ENCODE measurements around the gene ASAH2. TPM values are rescaled to one million over a fixed set of nuclear protein-coding genes. Genes with fewer than 3 reads are reported as not detected.

Gene ASAH2
- polyA plus RNA-seq (2013): 0.81 TPM

GRCh38 chr10:50251394-50251793 lies at the start of gene ASAH2:
ASAH2 (minus strand) TSS chr10:50251516; CDS start chr10:50248610, 2,906 bp downstream.
- H3K27ac ChIP-seq (ENCODE audit: insufficient read depth in 1 of 2, low read depth in 1 of 2, low read length in 2 of 2, poor library complexity in 1 of 2, severe bottlenecking in 2 of 2): no peak within 1 kb of the TSS
- CTCF ChIA-PET: no interaction called here
- POLR2A ChIA-PET: no interaction called here
- peaks cover 0 to 5% (median 1%) of the 10 kb centered on the region in 5 experiments for H3K27me3 ChIP-seq (replicated peaks in 2 of 5; ENCODE audit: control insufficient read depth in 4 of 5, insufficient read depth in 5 of 5, low read length in 4 of 5)
- no peaks in the 10 kb centered on the region for H3K9me3 ChIP-seq (ENCODE audit: control extremely low read depth in 1 of 5, control insufficient read depth in 4 of 5, insufficient read depth in 2 of 5, low read depth in 1 of 5, low read length in 4 of 5)
- H3K4me1 ChIP-seq (ENCODE audit: control extremely low read depth in 1 of 4, control insufficient read depth in 4 of 4, insufficient read depth in 4 of 4, low read length in 3 of 4): no peaks in the 10 kb centered on the region
- no peak within 1 kb of the TSS for H3K4me3 ChIP-seq (ENCODE audit: control insufficient read depth in 1 of 7, extremely low read depth in 1 of 7, insufficient read depth in 4 of 7, low read depth in 2 of 7, low read length in 6 of 7)
- H3K36me3 ChIP-seq (ENCODE audit: control insufficient read depth in 4 of 4, insufficient read depth in 4 of 4, low read length in 3 of 4): no peaks in the 10 kb centered on the region
- no CpG with 5 or more reads among the region's 1 CpG for WGBS (ENCODE audit: insufficient coverage)
- no peak for DNase-seq

DNA sequence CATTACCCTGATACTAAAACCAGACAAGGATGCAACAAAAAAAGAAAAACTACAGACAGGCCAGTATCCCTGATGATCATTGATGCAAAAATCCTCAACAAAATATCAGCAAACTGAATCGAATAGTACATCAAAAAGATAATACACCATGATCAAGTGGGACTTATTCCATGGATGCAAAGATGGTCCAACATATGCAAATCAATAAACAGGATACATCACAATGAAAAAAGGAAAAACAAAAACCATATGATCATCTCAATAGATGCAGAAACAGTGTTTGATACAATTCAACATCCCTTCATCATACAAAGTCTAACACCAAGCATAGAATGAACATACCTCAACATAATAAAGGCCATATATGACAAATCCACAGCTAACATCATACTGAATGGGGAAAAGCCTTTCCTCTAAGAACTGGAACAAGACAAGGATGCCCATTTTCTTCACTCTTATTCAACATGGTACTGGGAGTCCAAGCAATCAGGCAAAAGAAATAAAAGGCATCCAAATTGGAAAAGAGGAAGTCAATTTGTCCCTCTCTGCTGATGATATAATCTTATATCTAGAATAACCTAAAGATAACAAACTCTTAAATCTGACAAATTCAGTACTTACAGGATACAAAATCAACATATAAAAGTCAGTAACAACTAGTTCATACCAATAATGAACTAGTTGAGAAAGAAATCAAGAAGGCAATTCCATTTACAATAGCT lies 48.8 kb upstream of the ASAH2 start:
- no peak overlapping the region for H3K27ac ChIP-seq (ENCODE audit: insufficient read depth in 1 of 2, low read depth in 1 of 2, low read length in 2 of 2, poor library complexity in 1 of 2, severe bottlenecking in 2 of 2)
- peaks cover 0 to 9% (median 3%) of the 10 kb centered on the region in 5 experiments for H3K9me3 ChIP-seq (ENCODE audit: control extremely low read depth in 1 of 5, control insufficient read depth in 4 of 5, insufficient read depth in 2 of 5, low read depth in 1 of 5, low read length in 4 of 5)
- H3K4me3 ChIP-seq (ENCODE audit: control insufficient read depth in 1 of 7, extremely low read depth in 1 of 7, insufficient read depth in 4 of 7, low read depth in 2 of 7, low read length in 6 of 7): no peak overlapping the region
- ChIA-PET CTCF (no interaction called here), POLR2A (no interaction called here)
- no peaks in the 10 kb centered on the region for H3K27me3 ChIP-seq (replicated peaks in 2 of 5; ENCODE audit: control insufficient read depth in 4 of 5, insufficient read depth in 5 of 5, low read length in 4 of 5)
- no peaks in the 10 kb centered on the region for H3K36me3 ChIP-seq (ENCODE audit: control insufficient read depth in 4 of 4, insufficient read depth in 4 of 4, low read length in 3 of 4)
- H3K4me1 ChIP-seq (ENCODE audit: control extremely low read depth in 1 of 4, control insufficient read depth in 4 of 4, insufficient read depth in 4 of 4, low read length in 3 of 4): no peaks in the 10 kb centered on the region
- WGBS (ENCODE audit: insufficient coverage): 89% methylated on average over 1 of the region's 1 CpG
- DNase-seq: no peak

DNA sequence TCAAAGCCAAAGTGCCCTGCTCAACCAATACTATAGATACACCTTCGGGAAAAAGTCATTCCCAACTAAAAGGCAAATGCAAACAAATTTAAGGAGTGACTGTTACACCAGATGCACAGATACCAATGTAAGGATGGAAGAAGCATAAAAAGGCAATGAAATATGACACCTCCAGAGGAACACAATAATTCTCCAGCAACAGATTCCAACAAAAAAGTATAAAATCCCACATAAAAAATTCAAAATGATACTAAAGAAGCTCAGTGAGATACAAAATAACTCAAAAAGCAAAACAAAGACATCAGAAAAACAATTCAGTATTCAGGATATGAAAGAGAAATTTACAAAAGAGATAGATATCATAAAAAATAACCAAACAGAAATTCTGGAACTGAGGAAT lies 44.1 kb upstream of the ASAH2 start:
- POLR2A ChIA-PET: no interaction called here
- CTCF ChIA-PET: no interaction called here
- Histone ChIP-seq H3K27me3 (replicated peaks in 2 of 5; ENCODE audit: control insufficient read depth in 4 of 5, insufficient read depth in 5 of 5, low read length in 4 of 5) (no peaks in the 10 kb centered on the region), H3K4me1 (ENCODE audit: control extremely low read depth in 1 of 4, control insufficient read depth in 4 of 4, insufficient read depth in 4 of 4, low read length in 3 of 4) (peaks cover 0 to 10% (median 0%) of the 10 kb centered on the region in 4 experiments), H3K9me3 (ENCODE audit: control extremely low read depth in 1 of 5, control insufficient read depth in 4 of 5, insufficient read depth in 2 of 5, low read depth in 1 of 5, low read length in 4 of 5) (peaks cover 0 to 9% (median 3%) of the 10 kb centered on the region in 5 experiments), H3K4me3 (ENCODE audit: control insufficient read depth in 1 of 7, extremely low read depth in 1 of 7, insufficient read depth in 4 of 7, low read depth in 2 of 7, low read length in 6 of 7) (no peak overlapping the region), H3K27ac (ENCODE audit: insufficient read depth in 1 of 2, low read depth in 1 of 2, low read length in 2 of 2, poor library complexity in 1 of 2, severe bottlenecking in 2 of 2) (no peak overlapping the region), H3K36me3 (ENCODE audit: control insufficient read depth in 4 of 4, insufficient read depth in 4 of 4, low read length in 3 of 4) (no peaks in the 10 kb centered on the region)
- DNase-seq: no peak
- WGBS (ENCODE audit: insufficient coverage): 80% methylated on average over 1 of the region's 1 CpG

- Histone ChIP-seq H3K9me3 (ENCODE audit: control extremely low read depth in 1 of 5, control insufficient read depth in 4 of 5, insufficient read depth in 2 of 5, low read depth in 1 of 5, low read length in 4 of 5) (peaks cover 0 to 9% (median 3%) of the 10 kb centered on the region in 5 experiments), H3K4me3 (ENCODE audit: control insufficient read depth in 1 of 7, extremely low read depth in 1 of 7, insufficient read depth in 4 of 7, low read depth in 2 of 7, low read length in 6 of 7) (no peak overlapping the region), H3K27ac (ENCODE audit: insufficient read depth in 1 of 2, low read depth in 1 of 2, low read length in 2 of 2, poor library complexity in 1 of 2, severe bottlenecking in 2 of 2) (no peak overlapping the region), H3K4me1 (ENCODE audit: control extremely low read depth in 1 of 4, control insufficient read depth in 4 of 4, insufficient read depth in 4 of 4, low read length in 3 of 4) (peaks cover 0 to 10% (median 0%) of the 10 kb centered on the region in 4 experiments), H3K36me3 (ENCODE audit: control insufficient read depth in 4 of 4, insufficient read depth in 4 of 4, low read length in 3 of 4) (no peaks in the 10 kb centered on the region), H3K27me3 (replicated peaks in 2 of 5; ENCODE audit: control insufficient read depth in 4 of 5, insufficient read depth in 5 of 5, low read length in 4 of 5) (no peaks in the 10 kb centered on the region)
- no CpG with 5 or more reads among the region's 1 CpG for WGBS (ENCODE audit: insufficient coverage)
- no peak for DNase-seq
- CTCF ChIA-PET: no interaction called here
- POLR2A ChIA-PET: no interaction called here
These were observed 43.3 kb upstream of the ASAH2 start for GRCh38 chr10:50294582-50294981.

- 84% methylated on average over 4 of the region's 5 CpGs for WGBS (ENCODE audit: insufficient coverage)
- peaks cover 0 to 7% (median 3%) of the 10 kb centered on the region in 5 experiments for H3K9me3 ChIP-seq (ENCODE audit: control extremely low read depth in 1 of 5, control insufficient read depth in 4 of 5, insufficient read depth in 2 of 5, low read depth in 1 of 5, low read length in 4 of 5)
- no peak overlapping the region for H3K4me3 ChIP-seq (ENCODE audit: control insufficient read depth in 1 of 7, extremely low read depth in 1 of 7, insufficient read depth in 4 of 7, low read depth in 2 of 7, low read length in 6 of 7)
- ChIA-PET CTCF (no interaction called here), POLR2A (interaction anchor here (0.6 kb wide), 1 partner anchor 360 kb away, joined by 3 read pairs; no protein-coding TSS in a partner anchor)
- peak in 2 of 3 donors; percentile 15 to 19 for DNase-seq
- peaks cover 0 to 3% (median 0%) of the 10 kb centered on the region in 5 experiments for H3K27me3 ChIP-seq (replicated peaks in 2 of 5; ENCODE audit: control insufficient read depth in 4 of 5, insufficient read depth in 5 of 5, low read length in 4 of 5)
- H3K4me1 ChIP-seq (ENCODE audit: control extremely low read depth in 1 of 4, control insufficient read depth in 4 of 4, insufficient read depth in 4 of 4, low read length in 3 of 4): peaks cover 0 to 10% (median 0%) of the 10 kb centered on the region in 4 experiments
- H3K27ac ChIP-seq (ENCODE audit: insufficient read depth in 1 of 2, low read depth in 1 of 2, low read length in 2 of 2, poor library complexity in 1 of 2, severe bottlenecking in 2 of 2): no peak overlapping the region
- H3K36me3 ChIP-seq (ENCODE audit: control insufficient read depth in 4 of 4, insufficient read depth in 4 of 4, low read length in 3 of 4): no peaks in the 10 kb centered on the region
These were observed 42.4 kb upstream of the ASAH2 start for GRCh38 chr10:50293513-50294313.

DNA sequence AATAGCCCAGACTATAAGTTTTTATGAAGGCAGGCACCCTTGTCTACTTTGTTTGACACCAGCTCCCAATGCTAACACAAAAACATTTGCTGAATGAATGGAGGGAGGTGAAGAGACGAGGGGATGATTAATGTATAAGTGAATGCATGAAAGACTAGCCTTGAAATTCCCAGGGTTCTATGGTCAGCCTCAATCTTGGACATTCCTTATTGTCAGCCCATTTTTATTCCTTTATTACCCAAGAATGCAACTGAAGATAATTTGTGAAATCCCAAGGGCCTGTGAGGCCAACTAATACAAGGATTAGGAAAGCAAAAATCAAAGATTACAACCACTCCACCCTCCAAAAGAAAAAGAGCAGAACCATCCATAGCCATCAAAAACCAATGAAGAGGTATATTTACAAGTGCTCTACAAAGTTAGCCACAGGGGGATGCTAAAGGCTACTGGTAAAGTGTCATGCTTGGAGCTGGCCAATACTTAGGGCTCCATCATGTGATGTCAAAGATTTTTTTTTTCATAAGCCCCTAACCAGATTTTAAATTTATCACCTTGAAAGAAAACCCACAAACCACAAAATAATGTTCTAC lies 40.0 kb upstream of the ASAH2 start:
- peak; percentile 43 to 65 (median 59) for DNase-seq
- CTCF ChIA-PET: interaction anchor here (1.0 to 1.5 kb wide), 3 partner anchors 76 to 136 kb away, joined by 3 to 5 read pairs (median 4); no protein-coding TSS in a partner anchor
- Histone ChIP-seq H3K9me3 (ENCODE audit: control extremely low read depth in 1 of 5, control insufficient read depth in 4 of 5, insufficient read depth in 2 of 5, low read depth in 1 of 5, low read length in 4 of 5) (peaks cover 0 to 3% (median 0%) of the 10 kb centered on the region in 5 experiments), H3K27ac (ENCODE audit: insufficient read depth in 1 of 2, low read depth in 1 of 2, low read length in 2 of 2, poor library complexity in 1 of 2, severe bottlenecking in 2 of 2) (no peak overlapping the region), H3K27me3 (replicated peaks in 2 of 5; ENCODE audit: control insufficient read depth in 4 of 5, insufficient read depth in 5 of 5, low read length in 4 of 5) (peaks cover 0 to 3% (median 0%) of the 10 kb centered on the region in 5 experiments), H3K4me1 (ENCODE audit: control extremely low read depth in 1 of 4, control insufficient read depth in 4 of 4, insufficient read depth in 4 of 4, low read length in 3 of 4) (peaks cover 0 to 10% (median 0%) of the 10 kb centered on the region in 4 experiments), H3K4me3 (ENCODE audit: control insufficient read depth in 1 of 7, extremely low read depth in 1 of 7, insufficient read depth in 4 of 7, low read depth in 2 of 7, low read length in 6 of 7) (no peak overlapping the region), H3K36me3 (ENCODE audit: control insufficient read depth in 4 of 4, insufficient read depth in 4 of 4, low read length in 3 of 4) (no peaks in the 10 kb centered on the region)
- no CpG with 5 or more reads among the region's 1 CpG for WGBS (ENCODE audit: insufficient coverage)
- POLR2A ChIA-PET: no interaction called here
